Measurements from ENCODE around the gene EXTL1.

EXTL1 gene

DNA sequence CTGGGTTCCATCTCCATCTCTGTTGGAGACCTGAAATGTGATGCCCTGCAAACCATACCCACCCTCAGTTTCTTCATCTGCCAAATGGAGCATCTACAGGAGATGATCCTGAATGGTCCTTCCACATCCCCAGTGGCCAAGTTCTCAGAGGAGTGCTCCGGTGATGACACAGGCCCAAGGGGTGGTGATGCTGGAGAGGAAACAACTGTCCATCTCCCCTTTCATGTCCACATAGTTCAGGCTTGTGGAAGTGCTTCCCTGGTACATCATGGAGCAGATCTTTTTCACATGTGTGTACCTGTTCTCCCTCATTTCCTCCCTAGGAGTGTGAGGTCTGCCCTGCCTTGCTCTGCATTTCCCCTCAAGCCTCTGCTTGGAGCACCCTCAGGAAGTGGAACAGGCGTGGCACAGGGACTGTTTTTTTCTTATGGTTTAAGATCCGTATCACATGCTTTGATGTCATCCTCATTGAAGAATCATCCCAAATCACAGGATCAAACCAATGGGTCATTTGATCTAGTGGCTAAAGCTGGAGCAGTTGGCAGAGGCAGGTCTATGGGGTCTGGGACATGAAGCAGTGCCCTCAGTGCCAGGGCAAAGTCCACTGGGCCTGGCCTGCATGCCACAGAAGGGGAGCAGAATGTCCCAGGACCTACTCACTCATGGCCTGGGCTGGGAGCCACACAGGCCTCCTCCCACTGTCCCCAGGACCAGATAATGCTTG is 54.0 kb downstream of the EXTL1 start:
- no peak for DNase-seq

DNA sequence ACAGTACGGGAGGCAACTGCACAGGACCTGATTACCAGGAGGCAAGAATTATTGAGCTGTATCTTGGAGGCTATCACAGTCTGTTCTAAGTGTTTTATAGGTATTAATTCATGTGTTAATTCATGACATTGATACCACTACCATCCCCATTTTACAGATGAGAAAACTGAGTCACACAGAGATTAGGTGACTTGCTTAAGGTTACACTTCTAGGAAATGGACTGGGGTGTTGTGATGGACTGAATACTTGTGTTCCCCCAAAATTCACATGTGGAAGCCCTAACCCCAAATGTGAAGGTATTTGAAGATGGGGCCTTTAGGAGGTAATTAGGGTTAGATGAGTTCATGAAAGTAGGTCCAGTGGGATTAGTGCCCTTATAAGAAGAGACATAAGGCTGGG is 55.9 kb downstream of the EXTL1 start:
- DNase-seq = no peak

DNA sequence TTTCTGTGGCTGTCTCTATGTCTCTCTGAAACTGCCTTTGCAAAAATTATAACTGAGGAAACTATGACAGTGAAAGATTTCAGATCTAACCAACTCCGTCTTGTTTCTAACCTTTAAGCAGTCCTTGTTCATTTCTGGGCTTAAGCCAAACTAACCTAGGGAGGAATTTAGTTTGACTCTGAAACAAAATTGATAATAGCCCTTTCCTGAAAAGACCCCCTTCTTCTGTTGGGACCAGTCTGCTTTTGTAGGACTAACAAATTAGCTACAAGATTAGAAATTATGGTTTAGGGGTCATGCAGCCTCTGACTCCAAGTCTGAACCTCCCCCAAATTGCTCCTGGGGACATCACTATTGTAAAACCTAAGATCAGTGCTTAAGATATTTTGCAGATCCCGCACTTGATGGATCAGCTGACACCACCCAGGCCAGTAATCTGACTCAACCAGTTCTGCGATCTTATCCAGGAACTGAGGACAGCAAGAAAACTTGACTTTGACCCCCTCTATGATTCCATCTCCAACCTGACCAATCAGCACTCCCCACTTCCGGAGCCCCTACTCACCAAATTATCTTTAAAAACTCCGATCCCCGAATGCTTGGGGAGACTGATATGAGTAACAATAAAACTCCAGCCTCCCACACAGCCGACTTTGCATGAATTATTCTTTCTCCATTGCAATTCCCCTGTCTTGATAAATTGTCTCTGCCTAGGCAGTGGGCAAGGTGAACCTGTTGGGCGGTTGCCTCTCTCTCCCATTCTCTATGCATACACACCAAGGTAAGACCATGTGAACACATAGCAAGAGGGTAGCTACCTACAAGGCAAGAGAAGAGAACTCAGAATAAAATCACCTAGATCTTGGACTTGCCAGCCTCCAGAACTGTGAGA is 57.0 kb downstream of the EXTL1 start:
- DNase-seq = no peak

DNA sequence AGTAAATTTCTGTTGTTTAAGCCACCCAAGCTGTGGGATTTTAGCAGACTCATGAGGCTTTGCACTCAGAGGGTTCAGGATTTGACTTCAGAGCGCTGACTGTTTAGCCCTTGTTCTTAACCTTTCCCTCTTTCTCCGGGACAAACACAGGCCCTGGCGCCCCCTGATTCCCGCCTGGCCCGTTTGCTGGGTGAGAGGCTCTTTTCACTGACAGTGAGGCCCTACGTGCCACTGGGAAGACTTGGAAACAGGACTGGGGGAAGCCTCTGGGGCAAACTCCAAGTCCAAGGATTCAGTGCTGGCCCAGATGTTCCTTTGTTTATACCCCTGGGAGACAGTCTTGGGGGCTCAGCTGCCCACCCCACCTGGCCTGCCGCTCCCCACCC is 57.6 kb downstream of the EXTL1 start:
- no peak for DNase-seq

DNA sequence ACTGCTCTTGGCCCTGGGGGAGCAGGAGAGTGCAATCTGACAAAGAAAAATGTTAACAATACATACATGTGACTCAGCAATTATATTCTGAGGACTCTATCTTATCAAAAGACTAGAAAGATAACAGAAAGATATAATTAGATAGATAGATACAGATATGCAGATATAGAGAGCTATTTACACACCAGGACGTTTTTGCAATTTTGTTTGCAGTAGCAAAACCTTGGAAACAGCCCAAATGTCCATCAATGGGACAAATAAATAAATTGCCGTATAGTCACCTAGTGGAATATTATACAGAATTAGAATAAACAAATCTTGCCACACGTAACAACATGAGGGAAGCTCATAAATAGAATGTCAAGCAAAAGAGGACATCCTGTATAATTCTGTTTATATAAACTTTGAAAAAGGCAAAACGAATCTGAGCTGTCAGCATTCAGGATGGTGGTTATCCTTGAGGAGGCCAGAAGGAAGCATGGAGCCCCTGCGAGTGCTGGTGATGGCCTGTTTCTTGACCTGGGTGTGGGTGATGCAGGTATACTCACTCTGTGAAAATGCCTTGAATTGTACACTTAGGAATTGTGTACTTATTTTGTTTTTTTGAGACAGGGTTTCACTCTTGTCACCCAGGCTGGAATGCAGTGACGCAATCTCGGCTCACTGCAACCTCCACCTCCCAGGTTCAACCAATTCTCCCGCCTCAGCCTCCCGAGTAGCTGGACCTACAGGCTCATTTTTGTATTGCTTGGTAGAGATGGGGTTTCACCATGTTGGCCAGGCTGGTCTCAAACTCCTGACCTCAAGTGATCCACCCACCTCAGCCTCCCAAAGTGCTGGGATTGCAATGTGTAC is 58.6 kb downstream of the EXTL1 start:
- no peak for DNase-seq

DNA sequence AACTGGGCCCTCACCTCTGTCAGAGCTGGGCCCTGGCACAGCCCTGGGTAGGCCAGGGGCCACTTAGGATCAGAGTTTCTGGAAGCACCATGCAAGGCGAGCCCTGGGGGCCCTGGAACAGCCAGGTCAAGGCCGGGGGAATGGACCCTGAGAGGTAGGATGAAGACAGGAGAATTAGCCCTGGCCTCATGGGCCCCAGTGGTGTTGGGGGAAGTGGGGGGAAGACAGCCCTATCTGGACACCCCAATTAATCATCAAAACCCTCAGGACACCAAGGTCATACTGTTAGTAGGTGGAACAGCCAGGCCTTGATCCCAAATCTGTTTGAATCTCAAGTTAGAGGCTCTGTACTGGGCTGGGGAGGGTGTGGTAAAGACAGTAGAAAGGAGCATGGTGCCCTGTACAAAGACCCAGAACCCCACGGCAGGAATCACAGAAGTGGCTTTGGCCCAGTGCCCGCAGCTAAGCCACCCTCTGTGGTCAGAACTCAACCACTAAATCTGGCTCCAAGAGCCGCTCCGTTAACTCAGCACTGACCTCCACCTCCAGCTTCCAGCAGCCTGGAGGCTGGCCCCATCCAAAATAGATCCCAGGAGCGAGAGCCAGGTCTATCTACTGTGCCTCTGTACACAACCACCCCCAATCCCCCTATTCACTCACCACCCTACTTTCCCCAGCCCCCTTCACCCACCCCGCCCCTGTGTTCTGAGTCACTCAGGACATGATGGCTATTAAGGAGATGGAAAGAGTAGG is 59.9 kb downstream of the EXTL1 start:
- no peak for DNase-seq

DNA sequence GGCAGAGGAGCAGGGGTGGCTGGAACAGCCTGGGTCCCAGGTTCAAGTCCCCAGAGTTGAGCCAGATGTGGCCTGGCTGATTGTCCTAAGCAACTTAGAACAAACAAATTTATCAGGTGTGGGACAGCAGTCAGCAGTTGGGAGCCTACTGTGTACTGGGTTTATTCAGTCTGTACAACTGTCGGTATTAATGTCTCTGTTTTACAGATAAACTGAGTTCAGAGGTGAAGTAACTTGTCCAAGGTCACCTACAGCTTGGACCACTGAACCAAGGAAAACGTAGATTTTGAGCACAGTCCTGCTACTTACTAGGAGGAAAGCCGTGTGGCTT is 60.4 kb downstream of the EXTL1 start:
- DNase-seq = no peak

DNA sequence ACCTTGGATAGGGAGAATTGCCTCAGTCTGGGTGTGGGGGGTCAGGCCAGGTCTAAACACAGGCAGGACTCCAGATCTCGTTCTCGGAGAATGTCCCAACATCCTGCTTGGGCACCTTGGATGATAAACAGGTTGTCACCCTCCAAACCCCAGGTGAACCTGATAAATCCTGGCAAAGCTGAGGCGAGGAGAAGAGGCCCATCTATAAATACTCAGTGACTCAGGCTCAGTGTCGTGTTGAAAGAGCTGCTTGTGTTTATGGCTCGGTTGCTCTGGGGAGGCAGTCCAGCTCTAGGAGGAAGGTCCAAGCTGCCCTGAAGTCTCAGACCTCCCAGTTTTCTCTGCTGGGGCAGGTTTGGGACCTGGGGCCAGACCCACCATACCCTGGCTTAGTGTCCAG is 61.6 kb downstream of the EXTL1 start:
- no peak for DNase-seq

DNA sequence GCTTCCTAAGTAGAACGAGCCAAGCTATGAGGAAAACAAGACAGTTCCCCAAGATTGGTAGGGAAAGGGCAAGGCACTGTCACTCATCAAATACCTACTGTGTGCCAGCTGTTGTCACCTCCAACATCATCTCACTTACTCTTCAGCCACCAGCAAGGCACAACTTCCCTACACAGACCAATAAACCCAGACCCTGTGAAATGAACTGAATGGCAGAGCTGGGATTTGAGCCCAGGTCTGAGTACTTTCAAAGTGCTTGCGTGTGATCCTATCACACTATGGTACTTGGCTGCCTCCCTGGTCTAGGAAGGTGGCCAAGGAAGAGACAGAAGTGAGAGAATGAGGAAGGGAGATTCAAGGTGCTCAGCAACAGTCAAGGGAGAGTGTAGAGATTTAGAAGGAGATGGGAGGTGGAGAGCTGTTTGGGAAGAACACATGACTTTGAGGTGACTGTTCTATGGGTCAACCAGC is 62.6 kb downstream of the EXTL1 start:
- DNase-seq = no peak

DNA sequence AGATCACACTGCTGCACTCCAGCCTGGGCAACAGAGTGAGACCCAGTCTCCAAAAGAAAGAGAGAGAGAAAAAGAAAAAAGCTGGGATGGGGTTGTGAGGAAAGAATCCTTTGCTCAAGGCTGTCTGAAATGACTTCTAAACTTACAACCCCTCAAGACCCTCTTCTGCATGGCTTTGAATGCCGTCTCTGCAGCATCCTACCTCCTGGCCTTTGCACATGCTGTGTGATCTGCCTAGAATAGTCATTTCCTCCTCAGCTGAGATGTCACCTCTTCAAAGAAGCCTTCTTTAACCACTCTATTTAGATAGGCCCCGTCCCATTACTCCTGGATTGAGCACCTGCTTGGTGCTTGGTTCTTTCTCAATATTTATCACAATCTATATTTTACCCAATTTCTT is 63.3 kb downstream of the EXTL1 start:
- DNase-seq = no peak
